GM19468 (cell line): Measurements from ENCODE around the gene TNK2.
"Not testable (repeated sequence)": the region's sequence is repeated elsewhere in the genome, so short reads cannot be mapped to it uniquely, and the experiment has no call there.

ENCODE experiments used
- ATAC-seq: cut with Tn5 transposase; IDR thresholded peaks from one replicate; pipeline ENCODE4 v1.9.1; 2021; ENCODE audit warnings: mild to moderate bottlenecking, moderate library complexity, moderate number of reproducible peaks; ENCODE audit not compliant: unreplicated experiment; ENCODE audit errors: extremely low read depth

TNK2 gene

DNA sequence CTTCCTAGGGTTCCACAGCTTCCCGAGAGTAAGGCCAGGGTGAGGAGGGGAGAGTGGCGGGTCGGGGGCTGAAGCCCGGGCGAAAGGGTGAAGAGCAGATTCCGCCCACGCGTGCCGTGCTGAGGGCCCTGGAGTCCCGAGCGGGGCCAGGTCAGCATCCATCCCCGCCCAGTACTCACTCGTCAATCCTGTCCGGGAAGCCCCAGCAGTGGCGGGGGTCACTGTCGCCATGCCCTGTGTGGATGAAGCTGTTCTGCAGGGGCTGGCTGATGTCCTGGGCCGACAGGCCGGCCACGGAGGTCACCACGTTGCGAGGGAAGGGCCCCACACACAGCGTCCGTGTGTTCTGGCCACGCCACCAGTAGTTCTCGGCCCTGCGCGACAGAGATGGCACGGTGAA is 36.3 kb downstream of the TNK2 start:
- no peak for ATAC-seq

DNA sequence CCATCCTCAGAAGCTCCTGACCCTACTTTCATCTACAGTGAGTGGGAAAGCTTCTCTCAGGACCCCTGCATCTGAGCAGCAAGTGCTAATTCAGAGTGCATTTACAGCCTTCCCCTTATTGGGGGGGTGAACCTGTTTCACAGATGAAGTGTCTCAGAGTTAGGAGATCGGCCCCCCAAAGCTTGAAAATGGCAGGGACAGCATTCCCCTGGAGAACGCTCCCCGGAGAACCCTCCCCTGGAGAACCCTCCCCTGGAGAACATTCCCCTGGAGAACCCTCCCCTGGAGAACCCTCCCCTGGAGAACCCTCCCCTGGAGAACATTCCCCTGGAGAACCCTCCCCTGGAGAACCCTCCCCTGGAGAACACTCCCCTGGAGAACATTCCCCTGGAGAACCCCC is 36.7 kb downstream of the TNK2 start:
- not testable (repeated sequence) for ATAC-seq

DNA sequence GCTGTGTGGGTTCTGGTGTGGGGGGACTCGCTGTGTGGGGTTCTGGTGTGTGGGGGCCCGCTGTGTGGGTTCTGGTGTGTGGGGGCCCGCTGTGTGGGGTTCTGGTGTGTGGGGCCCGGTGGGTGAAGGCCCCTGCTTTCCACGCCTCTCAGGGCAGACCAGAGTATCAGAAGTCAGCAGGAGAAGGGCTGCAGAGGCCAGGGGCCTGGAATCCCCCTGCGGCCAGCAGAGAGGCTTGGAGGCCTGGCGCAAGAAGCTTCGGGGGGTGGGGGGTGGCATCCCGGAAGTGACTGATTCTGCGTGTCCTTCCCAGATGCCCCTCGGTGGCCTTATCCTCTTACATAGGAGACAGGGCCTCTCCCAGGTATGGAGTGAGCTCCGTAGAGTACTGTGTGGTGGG is 37.4 kb downstream of the TNK2 start:
- no peak for ATAC-seq

DNA sequence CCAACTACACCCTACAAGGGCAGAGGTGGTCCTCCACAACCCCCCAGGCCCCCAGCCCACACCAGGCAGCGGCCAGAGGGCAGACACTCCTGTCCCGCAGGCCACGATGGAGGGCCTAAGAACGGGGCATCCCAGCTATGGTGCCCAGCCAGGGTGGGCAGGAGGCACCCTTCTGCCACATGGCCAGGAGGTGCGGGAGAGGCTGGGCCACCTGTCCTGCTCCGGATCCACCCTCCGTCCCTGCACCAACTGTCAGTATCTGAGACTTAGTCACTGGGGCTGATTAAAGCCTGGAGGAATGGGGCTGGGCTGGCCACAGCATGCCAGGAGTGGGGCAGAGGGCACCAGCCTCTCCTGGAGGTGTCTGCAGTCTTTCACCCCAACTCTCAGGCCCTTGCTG is 37.9 kb downstream of the TNK2 start:
- no peak for ATAC-seq

DNA sequence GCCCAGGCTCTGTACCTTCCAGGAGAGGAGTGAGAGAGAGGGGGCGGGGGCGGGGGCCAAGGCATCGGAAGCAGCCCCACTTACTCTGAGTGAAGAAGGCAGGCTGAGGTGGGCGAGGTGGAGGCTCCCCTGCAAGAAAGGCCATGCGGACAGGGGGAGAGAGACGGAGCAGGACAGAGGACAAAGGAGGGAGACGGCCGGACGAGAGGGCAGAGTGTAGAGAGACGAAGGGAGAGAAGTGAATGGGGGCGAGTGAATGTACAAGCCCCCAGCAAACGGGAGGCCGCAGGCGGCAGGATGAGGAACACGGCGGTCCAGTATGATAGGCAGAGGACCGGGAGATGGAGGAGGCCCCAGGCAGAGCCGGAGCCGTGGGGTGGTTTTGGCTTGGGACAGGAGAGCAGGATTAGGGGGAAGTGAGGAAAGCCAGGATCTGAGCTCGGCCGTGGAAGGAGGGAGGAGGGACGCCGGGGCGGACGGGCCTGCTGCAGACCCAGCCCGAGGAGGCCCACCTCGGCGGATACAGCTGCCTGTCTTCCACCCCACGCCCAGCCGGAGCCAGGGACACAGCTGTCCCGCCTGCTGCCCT is 38.8 kb downstream of the TNK2 start:
- no peak for ATAC-seq

DNA sequence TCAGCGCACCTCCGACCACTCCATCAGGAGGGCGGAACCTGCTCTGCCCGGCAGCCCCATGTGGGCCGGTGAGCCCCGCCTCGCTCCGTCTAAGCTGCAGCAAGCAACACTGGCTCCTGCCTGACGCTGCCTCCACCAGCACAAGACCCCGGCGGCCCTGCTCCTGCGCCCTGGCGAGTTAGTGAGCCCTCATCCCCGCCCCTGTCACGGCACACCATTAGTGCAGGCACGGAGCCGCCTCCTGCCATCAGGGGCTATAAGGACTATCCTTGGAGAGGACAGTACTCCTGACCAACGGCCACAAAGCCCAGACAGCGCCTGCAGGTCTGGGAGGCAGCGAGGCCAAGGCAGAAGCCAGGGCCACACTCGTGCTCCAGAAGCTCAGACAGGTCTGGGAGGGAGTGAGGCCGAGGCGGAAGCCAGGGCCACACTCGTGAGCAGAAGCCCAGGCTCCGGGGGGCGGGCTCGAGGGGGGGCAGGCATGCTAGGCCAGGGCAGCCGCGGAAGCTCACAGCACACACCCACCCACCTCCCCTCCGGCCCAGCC is 39.4 kb downstream of the TNK2 start:
- no peak for ATAC-seq

DNA sequence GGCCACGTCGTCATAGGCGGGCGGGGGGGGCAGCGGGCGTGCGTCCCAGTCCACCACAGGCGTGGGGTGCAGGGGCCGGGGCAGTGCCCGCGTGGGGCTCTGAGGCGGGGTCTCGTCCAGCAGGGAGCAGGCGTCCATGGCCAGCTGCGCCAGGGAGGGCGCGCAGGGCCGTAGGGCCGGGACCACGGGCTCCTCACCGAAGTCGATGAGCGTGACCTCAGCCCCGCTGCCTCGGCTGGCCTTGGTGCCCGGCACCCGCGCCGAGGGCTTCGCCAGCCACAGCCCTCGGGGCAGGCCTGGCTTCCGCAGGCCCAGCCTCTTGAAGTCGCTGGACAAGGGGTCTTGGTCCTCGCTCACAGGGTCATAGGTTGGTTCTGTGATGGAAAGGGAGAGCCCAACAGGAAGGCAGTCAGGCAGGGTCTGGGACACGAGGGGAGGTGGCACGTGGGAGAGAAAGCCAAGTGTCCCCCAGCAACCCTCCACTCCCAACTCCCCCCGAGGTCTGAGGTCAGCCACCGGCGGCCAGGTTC is 40.0 kb downstream of the TNK2 start:
- no peak for ATAC-seq

DNA sequence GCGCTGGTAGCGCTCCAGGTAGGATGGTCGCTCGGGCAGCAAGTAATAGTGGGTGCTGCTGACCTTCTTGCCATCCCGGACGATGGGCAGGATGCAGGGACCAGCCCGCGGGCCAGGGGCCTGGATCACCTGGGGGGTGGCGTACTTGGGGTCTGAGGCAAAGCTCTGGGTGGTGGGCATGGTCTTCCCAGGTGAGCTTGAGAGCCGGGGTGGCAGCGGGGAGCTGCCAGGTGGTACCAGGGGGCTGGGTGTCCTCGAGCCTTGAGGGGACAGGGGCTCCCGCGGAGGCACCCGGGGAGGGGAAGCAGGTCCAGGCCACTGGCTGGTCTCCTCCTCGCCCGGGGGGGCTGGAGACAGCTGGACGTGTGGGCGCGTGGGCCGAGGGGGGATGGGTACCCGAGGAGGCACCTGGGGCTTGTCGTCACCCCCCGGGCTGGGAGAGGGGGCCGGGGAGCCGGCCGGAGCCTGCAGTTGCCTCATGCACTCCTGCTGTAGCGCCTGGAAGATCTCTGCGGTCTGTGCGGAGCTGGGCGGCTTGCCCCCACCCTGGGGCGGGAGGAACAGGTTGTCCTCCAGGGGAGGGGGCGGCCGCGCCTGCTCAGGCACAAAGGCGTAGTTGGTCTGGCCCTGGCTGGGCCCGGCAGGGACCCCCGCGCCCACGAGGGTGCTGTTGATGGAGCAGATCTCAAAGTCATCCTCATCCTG is 40.6 kb downstream of the TNK2 start:
- ATAC-seq = no peak

DNA sequence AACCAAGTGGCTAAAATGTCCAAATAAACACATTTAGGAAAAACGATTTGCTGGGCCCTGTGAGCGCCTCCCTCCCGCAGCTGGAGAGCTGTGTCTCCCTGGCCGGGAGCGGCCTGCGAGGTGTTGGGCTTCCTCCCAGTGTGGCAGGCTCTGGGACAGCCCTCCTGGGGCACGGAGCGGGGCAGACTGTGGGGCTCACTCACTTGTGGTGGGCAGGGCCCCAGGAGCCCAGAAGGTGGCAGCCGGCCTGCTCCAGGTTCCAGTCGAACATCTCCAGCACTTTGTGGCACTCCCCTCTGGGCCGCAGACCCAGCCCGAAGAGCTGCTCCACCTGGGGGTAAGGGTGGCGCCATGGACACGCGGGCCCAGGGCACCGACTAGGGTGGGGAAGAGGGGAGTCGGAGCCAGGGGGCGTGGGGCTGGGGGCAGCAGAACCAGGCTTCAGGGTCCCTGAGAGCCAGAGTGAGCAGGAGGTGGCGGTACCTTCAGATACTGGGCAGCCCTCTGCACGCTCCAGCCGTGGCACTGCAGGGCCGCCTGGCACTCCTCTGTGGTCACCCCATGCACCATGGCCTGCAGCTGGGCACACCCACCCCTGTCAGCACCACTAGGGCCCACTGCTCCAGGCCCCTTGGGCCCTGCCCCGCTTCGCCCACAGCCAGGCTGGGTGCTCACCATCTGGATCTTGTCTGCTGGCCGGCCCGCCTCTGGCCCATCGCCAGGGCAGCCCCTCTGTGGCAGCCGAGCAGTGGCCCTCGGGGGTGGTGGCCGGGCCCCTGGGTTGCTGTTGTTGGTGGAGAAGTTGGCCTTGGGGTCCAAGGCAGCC is 41.5 kb downstream of the TNK2 start:
- no peak for ATAC-seq

DNA sequence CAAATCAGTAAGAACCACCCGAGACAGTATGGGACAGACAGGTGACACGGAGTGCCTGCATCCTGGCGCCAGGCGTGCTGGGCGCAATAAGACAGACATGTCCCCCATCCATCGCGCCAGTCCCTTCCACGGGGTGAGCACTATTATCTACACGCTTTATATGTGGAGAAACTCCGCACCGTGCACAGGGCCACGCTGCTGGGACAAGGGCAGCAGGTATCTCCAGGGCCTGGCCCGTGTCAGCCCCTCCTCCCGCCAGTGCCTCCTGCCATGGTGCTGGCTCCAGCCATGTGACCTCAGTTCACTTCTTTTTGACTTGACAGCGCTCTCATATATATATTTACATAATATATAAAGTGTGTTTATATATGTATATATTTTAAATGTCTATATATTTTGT is 42.6 kb downstream of the TNK2 start:
- no peak for ATAC-seq

DNA sequence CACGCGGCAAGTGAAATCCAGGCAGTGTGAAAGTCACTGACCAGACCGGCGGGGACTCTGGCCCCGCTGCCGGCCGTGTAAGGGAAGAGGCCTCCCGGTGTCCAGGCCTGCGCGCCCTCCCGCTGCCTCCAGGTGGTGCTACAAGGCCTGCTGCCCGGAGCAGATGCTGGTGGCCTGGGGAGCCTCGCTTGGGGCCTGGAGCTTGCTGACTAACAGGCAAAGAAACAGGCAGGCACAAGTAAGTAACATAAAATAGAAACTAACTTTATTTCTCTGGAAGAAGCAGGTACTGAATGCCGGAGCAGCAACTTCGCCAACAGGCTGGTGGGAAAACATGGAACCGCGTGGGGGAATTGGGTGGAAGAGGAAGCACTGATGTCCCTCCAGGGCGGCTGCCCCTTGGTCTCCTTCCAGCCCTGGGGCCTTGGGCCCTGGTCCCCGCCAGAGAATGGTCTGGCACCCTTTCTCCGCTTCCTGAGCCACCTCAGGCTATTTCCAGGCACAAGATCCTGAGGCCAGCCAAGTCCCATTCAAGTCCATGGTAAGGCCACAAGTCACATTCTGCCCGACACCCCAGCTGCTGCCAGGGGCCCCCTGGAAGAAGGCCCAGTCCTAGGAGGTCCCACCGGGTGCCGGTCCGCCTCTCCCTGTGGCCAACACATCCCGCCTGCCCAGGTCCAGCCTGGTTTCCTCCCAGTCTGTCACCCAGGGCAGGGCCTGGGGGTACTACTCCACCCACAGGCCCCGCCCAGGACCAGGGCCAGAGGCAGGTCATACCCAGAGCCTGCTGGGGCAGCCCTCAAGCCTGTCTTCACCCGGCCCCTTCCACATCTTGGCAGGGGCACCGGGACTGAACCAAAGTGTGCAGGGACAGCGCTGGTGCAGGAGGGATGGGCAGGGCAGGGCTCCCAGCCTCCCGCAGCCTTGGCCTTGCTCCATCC is 45.0 kb downstream of the TNK2 start:
- ATAC-seq = no peak

DNA sequence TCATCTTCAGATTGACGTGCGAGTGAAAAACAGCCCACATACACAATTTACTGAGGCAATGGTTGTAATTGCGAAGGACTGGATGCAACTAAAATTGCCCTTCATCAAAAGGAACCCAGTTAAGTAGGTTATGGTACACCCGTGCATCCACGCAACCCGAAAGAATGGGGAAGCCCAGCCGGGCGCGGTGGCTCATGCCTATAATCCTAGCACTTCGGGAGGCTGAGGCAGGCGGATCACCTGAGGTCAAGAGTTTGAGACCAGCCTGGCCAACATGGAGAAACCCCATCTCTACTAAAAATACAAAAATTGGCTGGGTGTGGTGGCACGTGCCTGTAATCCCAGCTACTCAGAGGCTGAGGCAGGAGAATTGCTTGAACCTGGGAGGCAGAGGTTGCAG is 46.0 kb downstream of the TNK2 start:
- ATAC-seq = not testable (repeated sequence)

DNA sequence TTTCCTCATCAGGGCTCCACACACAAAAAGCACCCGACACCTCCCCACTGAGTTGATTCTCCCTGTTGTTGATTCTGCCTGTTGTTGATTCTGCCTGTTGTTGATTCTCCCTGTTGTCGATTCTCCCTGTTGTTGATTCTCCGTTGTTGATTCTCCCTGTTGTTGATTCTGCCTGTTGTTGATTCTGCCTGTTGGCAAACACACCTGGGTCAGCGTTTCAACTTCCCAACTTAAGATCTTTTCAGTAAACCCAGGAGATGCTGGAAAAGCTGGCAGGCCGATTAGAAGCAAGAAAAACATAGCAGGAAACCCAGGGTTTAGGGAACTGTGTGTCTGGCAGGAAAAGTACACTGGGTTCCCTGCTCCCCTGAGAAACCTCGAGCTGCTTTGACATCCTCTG is 47.9 kb downstream of the TNK2 start:
- ATAC-seq = no peak

DNA sequence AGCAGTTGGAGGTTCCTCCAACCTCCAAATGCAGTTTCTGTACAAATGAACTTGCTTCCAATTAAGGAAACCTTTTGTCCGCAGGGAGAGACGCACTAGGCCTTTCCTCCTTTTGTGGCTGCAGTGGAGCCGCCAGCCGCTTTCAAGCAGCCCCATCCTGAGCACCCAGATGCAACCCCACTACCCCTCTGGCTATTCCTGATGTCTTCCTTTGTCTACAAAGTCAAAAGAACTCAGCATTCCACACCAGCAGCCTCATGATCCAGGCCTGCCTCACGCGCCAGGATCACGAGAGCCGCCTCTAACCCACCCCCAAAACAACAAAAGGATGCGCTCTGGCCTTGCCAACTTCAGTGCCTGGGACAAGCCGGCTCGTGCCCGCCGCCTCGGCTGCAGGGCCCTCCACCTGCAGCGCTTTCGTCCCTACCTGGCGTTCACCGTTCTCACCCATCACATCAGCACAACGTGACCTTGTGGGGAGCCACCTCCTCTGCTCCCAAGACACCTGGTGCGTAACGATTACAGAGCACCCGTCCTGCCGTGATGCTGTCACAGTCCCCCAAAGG is 48.4 kb downstream of the TNK2 start:
- ATAC-seq = no peak

DNA sequence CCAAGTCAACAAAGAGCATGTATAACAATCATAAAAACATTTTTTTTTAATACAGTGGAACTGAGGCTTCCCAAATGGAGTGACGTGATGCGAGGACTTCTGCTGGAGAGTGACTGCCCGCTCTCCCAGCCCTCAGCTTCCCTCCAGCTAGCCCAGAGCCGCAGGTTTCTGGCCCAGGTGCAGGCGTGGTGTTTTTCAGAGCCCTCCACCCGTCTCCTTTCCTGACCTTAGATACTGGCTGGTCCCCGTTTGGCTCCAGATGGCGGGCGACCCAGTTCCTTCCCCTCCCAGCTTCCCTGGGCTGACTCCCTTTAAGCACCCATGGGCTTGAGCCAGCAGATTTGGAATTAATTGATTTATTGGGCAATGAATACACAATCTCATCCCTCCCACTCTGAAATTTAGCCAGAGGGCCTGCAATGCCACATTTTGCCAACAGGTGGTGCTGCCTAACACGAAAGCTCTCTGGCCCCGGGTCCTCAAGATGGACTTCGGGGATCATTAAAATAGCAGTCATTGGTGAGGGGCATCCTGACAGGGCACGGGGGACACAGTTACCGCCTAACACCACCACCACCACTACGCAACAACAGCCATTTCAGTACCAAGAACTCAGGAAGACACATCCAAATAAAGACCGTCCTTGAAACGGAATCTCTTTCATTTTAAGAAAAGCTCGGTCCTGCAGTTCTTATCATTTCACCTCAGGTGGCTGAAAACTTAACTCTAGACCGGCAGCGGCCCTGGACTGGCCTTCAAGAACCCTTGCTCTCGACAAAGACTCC is 49.1 kb downstream of the TNK2 start:
- ATAC-seq = no peak

DNA sequence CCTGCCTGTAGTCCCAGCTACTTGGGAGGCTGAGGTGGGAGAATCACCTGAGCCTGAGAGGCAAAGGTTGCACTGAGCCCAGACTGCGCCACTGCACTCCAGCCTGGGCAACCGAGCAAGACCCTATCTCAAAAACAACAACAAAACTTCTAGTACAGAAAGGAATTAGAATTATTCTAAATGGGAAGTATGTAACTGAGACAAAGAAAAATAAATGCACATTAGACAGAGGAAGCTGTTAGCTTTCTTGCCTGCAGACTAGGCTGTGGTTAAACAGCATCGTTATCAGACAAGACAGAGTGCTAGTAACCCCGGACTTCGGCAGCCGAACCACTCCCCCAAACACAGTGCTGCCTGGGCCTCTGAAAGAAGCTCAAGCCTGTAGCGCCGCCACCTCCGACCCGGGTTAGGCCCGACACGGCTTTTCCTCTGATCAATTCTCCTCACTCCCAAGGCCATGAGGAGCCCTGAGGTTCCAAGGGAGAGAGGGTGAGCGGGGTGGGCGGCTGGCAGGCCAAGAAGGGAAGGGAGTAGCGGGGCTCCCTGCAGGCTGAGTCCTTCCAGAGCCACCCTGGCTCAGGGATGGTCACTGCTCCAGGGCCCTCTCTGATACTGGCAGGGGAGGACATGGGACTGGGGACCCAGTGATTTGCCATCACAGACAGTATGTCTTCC is 51.8 kb downstream of the TNK2 start:
- no peak for ATAC-seq

DNA sequence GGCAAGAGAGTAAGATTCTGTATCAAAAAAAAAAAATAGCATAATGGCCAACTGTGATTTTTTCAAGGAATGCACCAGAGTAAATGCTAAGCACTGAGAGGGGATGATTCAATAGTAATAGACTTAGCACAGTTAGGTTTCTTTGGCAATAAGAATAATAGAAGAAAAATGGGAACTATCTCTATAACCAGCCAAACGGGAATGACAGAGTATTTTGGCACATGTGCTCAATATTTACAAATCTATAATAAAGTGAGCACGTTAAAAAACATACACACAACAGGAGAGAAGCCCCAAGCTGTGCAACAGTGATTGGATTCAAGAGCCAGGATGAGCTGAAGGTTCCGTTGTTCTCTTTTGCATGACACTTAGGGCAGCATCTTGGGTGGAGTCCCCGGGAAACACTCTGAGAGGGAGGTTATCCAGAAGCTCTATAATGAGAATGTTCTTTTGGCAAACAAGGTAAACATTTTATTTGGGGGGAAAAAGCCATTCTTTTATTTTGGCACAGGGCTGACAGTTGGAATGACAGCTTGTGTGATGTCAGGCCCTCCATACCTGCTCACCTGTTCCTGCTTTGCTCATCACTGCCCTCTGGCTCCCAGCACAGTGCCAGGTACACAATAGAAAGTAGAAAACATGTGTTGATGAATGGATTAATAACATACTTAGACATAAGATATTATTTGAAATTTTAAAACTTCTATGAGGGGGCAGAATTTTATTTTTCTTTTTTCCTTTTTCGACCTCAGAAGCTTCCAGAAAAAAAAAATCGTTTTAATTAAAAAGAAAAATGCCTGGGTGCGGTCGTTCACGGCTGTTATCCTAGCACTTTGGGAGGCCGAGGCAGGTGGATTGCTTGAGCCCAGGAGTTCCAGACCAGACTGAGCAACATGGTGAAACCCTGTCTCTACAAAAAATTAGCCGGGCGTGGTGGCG is 52.6 kb downstream of the TNK2 start:
- no peak for ATAC-seq
